Placental epithelial cell (primary cell): ENCODE measurements around the gene CACNB1. TPM values are rescaled to one million over a fixed set of nuclear protein-coding genes. Genes with fewer than 3 reads are reported as not detected.

Experiments used
- total RNA-seq: library from RNA; depleted of rRNA; stranded (reverse); fragments of >200 nt; gene quantifications from 2 replicates; pipeline ENCODE4 v1.2.3, GENCODE V29; 2012

Gene CACNB1
- total RNA-seq: 2.0 and 2.8 TPM in 2 replicates

DNA sequence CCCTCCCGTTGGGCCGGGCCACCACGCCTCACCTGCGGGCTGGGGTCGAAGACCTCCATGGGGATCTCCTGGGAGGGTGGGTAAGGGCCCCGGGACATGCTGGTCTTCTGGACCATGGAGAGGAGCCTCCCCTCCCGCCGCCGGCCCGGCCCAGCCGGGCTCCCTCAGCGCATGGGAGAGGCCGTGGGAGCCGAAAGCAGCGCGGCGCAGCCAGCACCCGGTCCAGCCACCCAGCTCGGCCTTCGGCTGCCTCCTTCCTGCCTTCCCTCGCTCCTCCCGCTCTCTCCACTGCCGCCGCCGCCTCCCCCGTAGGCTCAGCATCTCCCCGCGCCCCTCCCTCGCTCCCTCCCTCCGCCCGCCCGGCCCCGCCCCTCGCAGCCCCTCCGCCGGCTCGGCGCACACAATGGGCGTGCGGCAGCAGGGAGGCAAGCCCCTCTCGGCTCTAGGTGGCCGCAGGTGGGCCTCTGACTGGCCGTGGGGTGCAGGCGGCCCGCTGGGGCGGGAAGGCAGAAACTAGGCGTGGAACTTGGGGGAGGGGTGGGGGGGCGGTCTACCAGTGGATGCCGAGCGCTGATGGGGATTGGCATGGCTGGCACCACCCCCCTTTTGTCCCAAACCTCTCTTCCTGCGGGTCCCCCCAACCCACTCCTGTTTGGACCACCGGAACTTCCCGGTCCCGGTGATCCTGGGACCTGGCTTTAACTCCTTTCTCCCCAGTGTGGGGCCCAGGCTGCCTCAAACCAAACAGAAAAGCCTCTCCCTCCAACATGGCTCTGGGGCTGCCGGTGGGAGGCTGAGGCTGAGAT, at the start of gene CACNB1:
Gene CACNB1, minus strand, starts transcription at position 290 of the 806 bp plus-strand sequence. Its CDS starts 174 bp downstream, at position 116.

DNA sequence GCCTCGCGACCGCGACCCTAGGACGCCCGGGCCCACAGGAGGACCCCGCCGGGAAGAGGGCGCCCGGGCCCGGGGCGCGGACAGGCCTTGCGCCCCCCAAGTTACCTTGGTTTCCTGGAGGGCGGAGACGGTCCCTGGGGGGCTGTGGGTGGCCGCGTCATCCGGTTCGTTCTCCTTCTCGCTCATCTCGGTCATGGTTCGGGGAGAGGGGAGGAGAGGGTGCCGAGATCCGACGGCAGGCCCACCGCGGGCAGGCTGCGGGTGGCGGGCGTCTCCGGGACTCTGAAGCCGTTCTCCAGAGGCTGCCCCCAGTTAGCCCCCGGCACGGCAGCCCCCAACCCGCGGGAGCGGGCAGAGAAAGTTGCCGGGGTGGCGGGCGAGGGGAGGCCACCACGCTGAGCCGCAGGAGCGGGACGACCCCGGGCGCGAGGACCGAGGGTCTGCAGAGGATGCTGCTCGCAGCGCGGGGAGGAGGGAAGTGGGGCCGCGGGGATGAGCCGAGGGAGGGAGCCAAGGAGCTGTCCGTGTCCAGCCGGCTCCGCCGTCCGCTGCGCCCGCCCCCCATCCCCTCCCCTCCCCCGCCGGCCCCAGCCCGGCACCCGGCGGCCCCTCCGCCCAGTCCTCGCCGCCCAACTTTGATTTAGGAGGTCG, 28.0 kb upstream of the CACNB1 start, which contains the start of gene STAC2:
Gene STAC2, minus strand, starts transcription at position 638 of the 651 bp plus-strand sequence. Its CDS starts 443 bp downstream, at position 195.

DNA sequence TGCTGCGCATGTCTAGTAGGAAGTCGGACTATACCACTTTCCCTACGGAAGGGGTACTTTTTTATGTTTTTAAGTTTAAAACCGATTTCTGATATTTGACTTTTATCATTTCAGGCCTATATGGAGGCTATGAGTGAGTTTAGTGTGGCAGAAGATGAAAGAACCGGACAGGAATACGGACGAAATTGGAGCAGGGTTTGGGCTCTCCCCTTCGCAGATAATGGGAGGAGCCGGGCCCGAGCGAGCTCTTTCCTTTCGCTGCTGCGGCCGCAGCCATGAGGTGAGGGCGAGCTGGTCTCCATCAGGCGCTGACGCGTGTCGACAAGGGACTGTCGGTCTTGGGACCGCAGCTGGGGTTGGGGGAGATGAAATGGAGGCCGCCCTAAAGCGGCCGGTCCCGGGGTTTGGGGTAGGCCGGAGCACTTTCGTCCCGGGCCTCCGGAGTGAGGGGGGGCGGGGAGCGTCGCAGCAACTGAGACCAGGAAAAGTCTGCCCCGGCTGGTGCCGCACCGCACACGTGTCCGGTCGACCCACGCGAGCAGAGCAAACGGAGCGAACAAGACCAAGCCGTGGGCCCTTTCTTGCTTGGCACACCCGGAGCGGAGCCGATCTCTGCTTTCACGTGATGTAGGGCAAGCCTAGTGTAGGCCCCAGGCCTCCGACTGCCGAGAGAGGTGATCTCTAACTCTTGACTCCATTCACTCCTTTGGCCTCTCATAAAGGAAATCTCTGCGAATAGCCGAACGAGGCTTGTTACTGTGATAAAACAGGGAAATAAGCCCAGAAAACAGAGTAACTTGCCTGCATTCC, 2.8 kb upstream of the CACNB1 start, which contains the start of gene RPL19:
Gene RPL19, plus strand, starts transcription at position 214 of the 810 bp plus-strand sequence. Its CDS starts 62 bp downstream, at position 276.

DNA sequence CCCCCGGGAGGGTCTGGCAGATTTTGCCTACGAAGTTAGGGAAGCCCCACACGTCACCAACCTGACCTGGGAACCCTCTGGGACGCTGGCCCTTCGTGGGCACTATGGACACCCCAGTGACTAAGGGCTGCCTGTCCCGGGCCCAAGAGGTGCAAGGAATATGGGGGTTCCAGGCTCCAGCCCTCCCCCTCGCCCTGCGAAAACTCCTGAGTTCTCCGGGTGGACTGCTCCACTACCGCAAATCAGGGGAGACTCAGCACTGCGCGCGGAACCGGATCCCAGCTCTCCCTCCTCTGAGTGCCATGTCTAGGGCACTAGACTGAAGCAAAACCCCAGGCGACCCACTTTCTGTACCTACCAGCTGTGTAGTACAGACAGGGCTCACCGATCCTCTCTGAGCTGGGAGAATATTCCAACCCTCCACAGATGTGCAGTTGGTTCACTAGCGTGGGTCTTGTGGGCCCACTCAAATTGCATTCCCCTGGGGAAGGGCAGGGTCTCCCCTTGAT, 31.6 kb downstream of the CACNB1 start, which contains the start of gene ARL5C:
Gene ARL5C, minus strand, starts transcription at position 321 of the 509 bp plus-strand sequence. CDS start 401 bp downstream, outside the sequence.

DNA sequence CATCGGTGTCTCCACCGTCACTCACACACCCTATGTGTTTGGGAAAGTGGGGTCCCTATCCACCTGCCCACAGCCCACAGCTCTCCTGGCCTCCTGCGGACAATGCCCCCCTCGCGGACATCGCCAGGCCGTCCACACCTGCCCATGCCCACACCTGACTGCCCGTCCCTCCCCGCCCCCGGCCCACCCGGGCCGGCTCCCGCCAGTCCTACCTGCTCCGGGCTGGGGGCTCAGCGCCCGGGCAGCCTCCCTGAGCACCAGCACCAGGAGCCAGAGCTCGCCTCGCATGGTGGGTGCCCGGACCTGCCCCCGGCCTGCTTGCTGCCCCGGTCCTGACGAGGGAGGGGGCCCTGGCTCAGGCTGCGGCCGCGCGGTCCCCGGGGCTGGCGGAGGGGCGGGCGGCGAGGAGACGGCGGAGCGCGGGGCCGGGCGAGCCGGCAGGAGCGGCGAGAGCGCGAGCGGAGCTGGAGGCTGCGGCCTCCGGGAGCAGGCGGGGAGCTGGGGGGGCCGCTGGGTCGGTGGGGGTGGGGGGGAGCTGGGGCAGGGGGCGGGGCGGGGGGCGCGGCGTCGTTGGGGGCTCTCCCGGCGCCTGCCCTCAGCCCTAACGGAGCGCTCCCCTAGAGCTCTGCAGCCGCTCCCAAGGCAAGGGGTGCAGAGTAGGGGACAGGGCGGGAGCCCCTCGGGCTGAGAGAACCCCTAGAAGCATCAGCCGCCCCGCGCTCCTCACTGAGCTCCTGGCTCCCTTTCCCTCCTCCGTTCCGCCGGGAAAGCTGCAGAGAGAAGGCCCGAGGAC, 46.1 kb downstream of the CACNB1 start, which contains the start of gene PLXDC1:
Gene PLXDC1, minus strand, starts transcription at position 488 of the 793 bp plus-strand sequence. Its CDS starts 200 bp downstream, at position 288.

Other genes with a start within 250 kb of the CACNB1 start
- gene FBXO47, start 230.3 kb downstream of the CACNB1 start, total RNA-seq: under 0.01 TPM in 1 of 2 replicates, not detected in the other
- 0.39 TPM in 1 of 2 replicates, not detected in the other for gene PLXDC1, start 46.0 kb downstream of the CACNB1 start, total RNA-seq
- not detected in 2 replicates for gene ARL5C, start 31.5 kb downstream of the CACNB1 start, total RNA-seq
- 1,233 and 1,470 TPM in 2 replicates for gene RPL19, start 2.6 kb upstream of the CACNB1 start, total RNA-seq
- gene STAC2, start 28.3 kb upstream of the CACNB1 start, total RNA-seq: not detected in 2 replicates
- gene FBXL20, start 204.0 kb upstream of the CACNB1 start, total RNA-seq: 9.8 and 15.2 TPM in 2 replicates